H4 (cell line): ENCODE data around the gene DCDC2C. TPM values are rescaled to one million over a fixed set of nuclear protein-coding genes. Genes with fewer than 3 reads are reported as not detected.
"Not testable (repeated sequence)": the region's sequence is repeated elsewhere in the genome, so short reads cannot be mapped to it uniquely, and the experiment has no call there.

Experiments
- DNase-seq: peaks from one replicate; pipeline ENCODE4 v3.0.0-alpha.2; 2015; ENCODE audit warnings: low spot score
- total RNA-seq: library from RNA; depleted of rRNA; stranded (reverse); fragments of >200 nt; shearing (Covaris generic); gene quantifications from 2 replicates; pipeline ENCODE4 v1.2.3, GENCODE V29; 2014; rRNA removed

The DCDC2C gene
- not detected in 2 replicates for total RNA-seq

- no peak for DNase-seq
Measured at GRCh38 chr2:3703236-3703756, at the start of gene DCDC2C. TSS of gene DCDC2C (plus strand) at chr2:3703575. CDS start at chr2:3703752, 177 bp downstream.

- no peak for DNase-seq
Measured at GRCh38 chr2:3654011-3654410, 49.4 kb upstream of the DCDC2C start.

GRCh38 chr2:3654531-3655225 is 48.7 kb upstream of the DCDC2C start:
- no peak for DNase-seq

DNA sequence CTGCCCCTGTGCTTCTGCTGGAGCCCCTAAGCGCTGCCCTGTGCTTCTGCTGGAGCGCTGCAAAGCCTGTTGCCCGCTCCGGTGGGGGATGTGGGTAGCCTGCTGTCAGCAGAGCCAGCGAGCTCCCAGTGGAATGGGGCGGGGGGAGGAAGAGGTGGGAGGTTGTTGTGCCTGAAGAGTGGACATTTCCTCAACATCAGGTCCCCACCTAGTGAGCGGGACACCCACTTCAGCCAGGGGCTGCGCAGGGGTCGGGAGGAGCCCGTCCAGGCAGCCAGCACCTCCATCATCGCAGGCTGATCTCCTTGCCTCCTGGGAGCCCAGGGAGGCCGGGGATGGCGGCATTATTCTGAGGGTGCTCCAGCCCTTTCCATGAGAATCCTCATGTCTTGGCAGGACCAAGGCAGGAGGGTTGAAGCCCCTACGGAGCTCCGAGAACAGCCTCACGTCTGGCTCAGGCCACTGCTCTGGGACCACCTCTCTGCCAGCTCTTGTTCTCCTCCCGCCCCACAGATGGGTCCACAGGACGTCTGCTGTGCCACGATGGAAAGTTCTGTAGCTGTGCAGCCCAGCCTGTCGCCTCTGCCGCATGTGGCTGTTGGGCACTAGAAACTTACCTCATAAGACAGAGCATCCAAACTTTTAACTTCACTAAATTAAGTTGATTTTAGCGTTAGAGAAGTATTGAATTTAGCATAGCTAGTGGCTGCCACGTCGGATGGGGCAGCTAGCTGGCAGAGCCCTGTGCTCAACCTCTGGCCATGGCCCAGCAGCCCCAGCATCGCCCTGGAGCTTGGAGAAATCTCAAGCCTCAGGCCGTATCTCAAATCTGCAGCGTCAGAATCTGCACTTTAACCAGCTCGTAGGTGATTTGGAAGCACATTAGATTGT is 47.3 kb upstream of the DCDC2C start:
- DNase-seq = no peak

GRCh38 chr2:3656762-3657721 is 46.3 kb upstream of the DCDC2C start:
- DNase-seq = no peak

GRCh38 chr2:3657881-3658280 is 45.5 kb upstream of the DCDC2C start, which contains the start of gene ALLC:
TSS of gene ALLC (plus strand) at chr2:3658200. CDS start at chr2:3671158, 12,958 bp downstream.
- no peak for DNase-seq

GRCh38 chr2:3659447-3660432 is 43.6 kb upstream of the DCDC2C start:
- DNase-seq = no peak

DNA sequence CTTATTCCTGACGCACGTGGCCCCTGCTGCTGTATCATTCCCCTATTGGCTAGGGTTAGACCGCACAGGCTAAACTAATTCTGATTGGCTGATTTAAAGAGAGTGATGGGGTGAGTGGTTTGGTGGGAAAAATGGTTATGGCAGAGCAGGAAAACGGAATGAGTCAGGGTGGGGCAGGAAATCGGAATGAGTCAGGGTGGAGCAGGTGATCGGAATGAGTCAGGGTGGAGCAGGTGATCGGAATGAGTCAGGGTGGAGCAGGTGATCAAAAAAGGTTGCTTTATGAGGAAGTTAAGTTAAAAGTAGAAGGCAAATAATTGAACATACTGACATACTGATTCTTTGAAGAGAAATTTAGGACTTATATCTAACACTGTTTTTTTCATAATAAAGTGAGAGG is 42.7 kb upstream of the DCDC2C start:
- DNase-seq = not testable (repeated sequence)

- DNase-seq = no peak
Measured at GRCh38 chr2:3661149-3661660, 42.2 kb upstream of the DCDC2C start.

DNA sequence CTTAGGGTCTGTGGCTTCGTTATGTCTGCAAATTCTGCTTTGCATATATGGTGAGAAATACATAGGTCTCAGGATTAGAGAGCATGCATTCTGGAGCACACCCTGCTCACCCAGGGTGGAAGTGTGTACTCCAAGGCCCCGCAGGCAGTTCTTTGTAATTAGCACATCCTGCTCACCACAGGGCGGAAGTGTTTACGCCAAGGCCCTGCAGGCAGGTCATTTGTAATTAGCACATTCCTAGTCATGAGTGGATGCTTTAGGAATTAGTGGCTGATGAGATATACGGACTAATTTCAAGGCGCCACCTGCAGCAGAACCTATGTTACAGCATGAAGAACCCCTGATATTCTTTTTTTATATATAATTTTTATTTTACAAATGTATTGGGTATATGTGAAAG is 41.1 kb upstream of the DCDC2C start:
- no peak for DNase-seq

DNA sequence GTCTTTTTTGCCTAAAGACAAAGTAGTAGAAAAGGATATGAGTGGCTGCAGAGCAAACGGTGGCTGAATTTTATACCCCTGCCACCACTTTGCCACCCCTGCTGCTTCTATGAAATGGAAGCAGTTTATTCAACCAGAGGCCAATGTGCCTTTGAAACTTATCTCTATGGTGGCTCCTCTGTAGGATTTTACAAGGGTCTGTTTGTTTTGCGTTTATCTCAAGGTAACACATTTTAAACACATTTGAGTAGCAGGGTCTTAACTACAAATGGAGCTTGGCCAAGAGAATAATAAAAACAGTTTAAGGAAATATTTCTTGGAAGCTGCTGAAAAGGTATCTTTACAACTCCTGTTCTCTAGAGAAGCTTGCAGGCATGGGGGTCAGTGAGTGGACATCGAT is 39.3 kb upstream of the DCDC2C start:
- no peak for DNase-seq

- no peak for DNase-seq
Measured at GRCh38 chr2:3664925-3665324, 38.5 kb upstream of the DCDC2C start.

GRCh38 chr2:3665886-3666612 is 37.3 kb upstream of the DCDC2C start:
- no peak for DNase-seq

GRCh38 chr2:3666613-3666975 is 36.8 kb upstream of the DCDC2C start:
- no peak for DNase-seq

DNA sequence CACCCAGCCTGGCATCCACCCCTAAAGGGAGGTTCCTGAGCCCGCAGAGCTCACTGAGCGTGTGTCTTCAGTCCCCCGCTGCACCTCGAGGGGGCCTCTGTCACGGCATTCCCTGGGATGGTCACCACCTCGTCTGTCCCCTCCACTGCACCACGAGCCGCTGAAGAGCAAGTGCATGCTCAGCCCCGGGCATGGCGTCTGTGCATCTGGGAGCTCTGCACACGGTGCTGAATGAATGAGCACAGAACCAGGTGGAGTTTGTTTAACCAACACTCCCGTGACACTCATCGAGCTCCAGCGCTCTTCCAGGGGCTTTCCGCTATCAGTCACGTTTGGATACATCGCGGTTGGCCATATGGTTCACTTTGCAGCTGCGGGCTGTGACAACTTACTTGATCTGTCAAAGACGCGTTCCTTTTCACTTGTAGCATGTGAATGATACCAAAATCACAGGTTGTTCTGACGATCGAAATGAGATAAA is 36.2 kb upstream of the DCDC2C start:
- DNase-seq = no peak

- DNase-seq = no peak
Measured at GRCh38 chr2:3669656-3670055, 33.7 kb upstream of the DCDC2C start.

GRCh38 chr2:3670376-3670775 is 33.0 kb upstream of the DCDC2C start:
- DNase-seq = no peak

- DNase-seq = no peak
Measured at GRCh38 chr2:3670941-3671340, 32.4 kb upstream of the DCDC2C start.
